ENCODE measurements around the gene CARD10.
A peak's percentile ranks its signal among the peaks of the same experiment; 100 is the strongest.

Gene CARD10, protein sequence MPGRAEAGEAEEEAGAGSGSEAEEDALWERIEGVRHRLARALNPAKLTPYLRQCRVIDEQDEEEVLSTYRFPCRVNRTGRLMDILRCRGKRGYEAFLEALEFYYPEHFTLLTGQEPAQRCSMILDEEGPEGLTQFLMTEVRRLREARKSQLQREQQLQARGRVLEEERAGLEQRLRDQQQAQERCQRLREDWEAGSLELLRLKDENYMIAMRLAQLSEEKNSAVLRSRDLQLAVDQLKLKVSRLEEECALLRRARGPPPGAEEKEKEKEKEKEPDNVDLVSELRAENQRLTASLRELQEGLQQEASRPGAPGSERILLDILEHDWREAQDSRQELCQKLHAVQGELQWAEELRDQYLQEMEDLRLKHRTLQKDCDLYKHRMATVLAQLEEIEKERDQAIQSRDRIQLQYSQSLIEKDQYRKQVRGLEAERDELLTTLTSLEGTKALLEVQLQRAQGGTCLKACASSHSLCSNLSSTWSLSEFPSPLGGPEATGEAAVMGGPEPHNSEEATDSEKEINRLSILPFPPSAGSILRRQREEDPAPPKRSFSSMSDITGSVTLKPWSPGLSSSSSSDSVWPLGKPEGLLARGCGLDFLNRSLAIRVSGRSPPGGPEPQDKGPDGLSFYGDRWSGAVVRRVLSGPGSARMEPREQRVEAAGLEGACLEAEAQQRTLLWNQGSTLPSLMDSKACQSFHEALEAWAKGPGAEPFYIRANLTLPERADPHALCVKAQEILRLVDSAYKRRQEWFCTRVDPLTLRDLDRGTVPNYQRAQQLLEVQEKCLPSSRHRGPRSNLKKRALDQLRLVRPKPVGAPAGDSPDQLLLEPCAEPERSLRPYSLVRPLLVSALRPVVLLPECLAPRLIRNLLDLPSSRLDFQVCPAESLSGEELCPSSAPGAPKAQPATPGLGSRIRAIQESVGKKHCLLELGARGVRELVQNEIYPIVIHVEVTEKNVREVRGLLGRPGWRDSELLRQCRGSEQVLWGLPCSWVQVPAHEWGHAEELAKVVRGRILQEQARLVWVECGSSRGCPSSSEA

GRCh38 chr22:37519268-37520195 is at the start of gene CARD10:
CARD10 (minus strand) TSS chr22:37519415; CDS start chr22:37519200, 215 bp downstream.
- DNase-seq = peak; percentile 6

DNA sequence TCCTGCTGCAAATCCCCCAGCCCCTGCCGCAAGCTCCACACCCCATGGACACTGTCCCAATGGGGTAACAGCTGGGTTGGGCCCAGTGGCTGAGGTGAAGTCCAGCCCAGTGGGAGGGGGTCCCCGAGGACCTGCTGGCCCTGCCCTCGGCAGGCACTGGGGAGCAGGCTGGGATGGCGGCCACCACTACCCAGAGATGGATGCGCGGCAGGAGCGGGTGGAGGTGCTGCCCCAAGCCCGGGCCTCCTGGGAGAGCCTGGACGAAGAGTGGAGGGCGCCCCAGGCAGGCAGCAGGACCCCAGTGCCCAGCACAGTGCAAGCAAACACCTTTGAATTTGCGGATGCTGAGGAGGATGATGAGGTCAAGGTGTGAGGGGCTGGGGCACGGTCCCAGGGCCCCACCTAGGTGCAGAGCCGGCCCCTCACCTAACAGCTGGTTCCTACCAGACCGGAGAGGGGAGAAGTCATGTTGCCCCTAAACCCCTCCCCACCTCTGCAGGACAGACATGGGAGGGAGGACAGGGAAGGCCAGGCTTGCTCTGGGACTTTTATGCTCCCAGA is 49.3 kb upstream of the CARD10 start:
- DNase-seq = no peak

- DNase-seq = no peak
Measured at GRCh38 chr22:37568012-37568411, 48.8 kb upstream of the CARD10 start.

- DNase-seq = peak; percentile 4
Measured at GRCh38 chr22:37566903-37567798, 47.9 kb upstream of the CARD10 start.

GRCh38 chr22:37566329-37566837 is 47.2 kb upstream of the CARD10 start:
- DNase-seq = no peak

DNA sequence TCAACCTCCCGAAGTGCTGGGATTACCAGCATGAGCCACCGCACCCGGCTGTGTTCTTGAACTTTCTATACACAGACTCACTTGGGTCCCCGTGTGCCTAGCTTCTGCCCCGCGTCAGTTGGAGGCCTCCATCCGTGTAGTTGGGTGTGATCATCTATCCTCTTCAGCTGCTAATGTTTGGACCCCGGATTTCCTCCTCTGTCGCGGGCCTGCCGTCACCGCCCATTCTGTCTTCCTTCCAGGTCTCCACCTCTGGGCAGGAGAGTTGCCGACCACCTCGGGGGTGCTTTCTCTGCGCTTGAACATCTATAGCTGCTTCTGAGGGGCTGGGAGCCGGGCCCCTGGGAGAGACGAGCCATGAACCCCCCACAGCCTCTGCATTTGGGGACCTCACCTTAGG is 46.6 kb upstream of the CARD10 start:
- no peak for DNase-seq

GRCh38 chr22:37564111-37564711 is 45.0 kb upstream of the CARD10 start:
- DNase-seq = no peak

DNA sequence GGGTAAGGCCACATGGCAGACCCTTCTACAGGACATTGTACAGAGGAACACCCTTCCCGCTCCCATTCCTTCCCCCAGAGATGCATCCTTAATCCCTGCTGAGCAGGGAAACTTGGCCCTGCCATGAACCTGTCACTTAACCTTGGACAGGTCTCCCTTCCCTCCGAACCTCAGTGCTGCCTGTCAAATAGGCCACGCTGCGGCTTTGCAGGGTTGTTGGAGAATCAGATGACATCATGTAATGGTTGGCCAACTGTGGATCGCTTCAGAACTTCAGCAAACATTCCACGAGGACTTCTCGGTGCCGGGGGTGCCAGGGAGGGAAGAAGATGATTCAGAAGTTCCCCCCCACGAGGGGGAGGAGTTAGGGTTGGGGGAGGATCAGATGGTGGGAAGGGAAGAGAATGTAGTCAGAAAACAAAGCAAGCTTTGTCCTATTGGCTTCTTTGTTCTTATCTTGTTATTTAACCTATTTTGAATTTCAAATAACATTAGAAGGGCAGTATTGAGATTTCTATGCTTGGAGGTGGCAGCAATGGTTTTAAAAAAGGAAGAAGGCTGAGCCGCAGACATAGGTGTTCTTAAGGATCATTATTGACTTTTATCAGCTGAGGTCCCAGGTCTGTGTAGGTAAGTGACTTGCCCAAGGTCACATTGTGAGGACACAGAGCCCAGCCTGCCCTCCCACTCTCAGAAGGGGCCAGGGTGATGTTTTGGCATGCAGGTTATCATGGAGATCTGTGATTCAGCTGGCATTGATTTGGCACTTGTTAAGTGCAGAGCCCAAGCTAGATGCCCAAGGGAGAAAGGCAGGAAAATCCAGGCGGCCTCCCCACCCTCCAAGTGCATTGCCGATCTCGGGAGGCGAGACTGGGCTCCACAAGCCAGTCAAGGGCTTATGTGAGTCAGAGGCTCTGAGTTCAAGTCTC is 44.2 kb upstream of the CARD10 start:
- no peak for DNase-seq

DNA sequence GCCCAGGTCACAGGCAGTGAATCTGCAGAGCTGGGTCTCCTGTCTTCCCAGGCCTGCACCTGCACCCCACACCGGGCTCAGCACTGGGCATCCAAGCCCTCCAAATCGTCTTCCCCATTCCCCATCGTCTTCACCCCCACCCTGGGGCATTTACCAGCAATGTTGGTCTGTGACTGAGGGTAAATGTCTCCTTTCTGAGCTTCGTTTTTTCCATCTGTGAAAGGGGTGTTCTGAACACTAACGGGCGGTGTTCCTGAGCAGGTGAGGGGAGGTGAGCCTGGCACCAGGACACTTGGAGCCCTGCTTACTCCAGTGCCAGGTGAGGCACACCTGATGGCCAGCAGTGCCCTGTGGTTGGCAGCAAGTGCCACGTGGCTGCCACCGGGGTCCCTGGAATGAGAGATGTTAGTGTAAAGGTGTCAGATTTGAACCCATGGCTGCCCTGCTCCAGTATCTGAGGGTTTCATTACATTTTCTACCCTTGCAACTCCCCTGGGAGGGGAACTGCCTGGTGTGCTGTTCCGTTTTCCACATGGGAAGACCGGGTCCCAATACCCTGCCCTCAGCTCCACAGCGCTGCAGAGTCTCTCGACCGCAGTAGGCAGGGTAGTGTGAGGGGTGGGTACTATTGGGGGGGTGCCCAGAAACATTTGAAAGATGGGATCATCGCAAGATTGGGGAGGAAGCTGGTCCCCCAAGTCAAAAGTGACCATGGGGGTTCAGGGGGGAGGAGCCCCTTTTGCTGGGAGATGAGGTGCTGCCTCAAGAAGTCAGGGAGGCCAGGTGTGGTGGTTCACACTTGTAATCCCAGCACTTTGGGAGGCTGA is 43.0 kb upstream of the CARD10 start:
- DNase-seq = no peak

GRCh38 chr22:37561212-37562048 is 42.2 kb upstream of the CARD10 start:
- DNase-seq = no peak

GRCh38 chr22:37560608-37561211 is 41.5 kb upstream of the CARD10 start:
- no peak for DNase-seq

GRCh38 chr22:37559901-37560607 is 40.8 kb upstream of the CARD10 start, which contains the start of gene CDC42EP1:
CDC42EP1 (plus strand) TSS chr22:37560480; CDS start chr22:37566350, 5,870 bp downstream.
- no peak for DNase-seq

GRCh38 chr22:37559521-37559900 is 40.3 kb upstream of the CARD10 start:
- no peak for DNase-seq

- DNase-seq = no peak
Measured at GRCh38 chr22:37558815-37559214, 39.6 kb upstream of the CARD10 start.

DNA sequence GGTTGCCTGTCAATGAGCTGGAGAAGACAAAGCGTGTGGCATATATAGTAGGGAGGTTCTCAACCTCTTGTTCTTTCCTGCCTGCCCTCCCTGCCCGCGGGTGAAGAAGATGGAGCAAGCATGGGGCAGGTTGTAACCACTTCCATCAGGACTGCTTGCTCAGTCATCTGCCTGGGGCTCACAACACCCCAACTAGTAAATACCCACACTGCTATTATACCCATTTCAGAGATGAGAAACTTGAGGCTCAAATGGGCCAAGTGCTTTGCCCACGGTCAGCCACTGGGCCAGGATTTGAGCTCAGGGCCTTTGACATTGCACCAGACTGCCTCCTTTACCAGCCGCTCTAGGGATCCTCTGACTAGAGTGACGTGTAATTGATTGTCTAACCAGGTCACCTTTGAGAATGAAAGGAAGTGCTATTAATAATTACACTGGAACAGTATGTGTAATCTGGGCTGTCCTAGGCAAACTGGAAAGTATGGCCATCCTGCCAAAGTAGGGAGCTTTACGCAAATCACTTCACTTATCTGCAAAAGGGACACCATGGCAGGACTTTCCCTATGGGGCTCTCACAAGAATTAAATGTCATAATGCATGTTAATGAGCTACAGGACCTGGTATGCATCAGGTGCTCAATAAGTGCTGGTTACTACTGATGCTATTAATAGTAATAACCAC is 38.2 kb upstream of the CARD10 start:
- DNase-seq = no peak
